ENCODE data around the gene EXOC8. TPM values are rescaled to one million over a fixed set of nuclear protein-coding genes. Genes with fewer than 3 reads are reported as not detected.

Gene EXOC8
- total RNA-seq, 1 donor from 2014 or later = 9.1 TPM

- no peaks in the 10 kb centered on the region for H3K4me1 Mint-ChIP-seq
- H3K27ac Mint-ChIP-seq (ENCODE audit: unreplicated experiment) = no peak overlapping the region
- no peaks in the 10 kb centered on the region for H3K36me3 Mint-ChIP-seq (ENCODE audit: low read depth)
- no peak for DNase-seq (ENCODE audit: low read depth, low spot score)
- no peaks in the 10 kb centered on the region for H3K27me3 Mint-ChIP-seq (ENCODE audit: low read depth)
- peaks cover 3% of the 10 kb centered on the region for H3K9me3 Mint-ChIP-seq
- no peak overlapping the region for H3K4me3 Mint-ChIP-seq
- no peak for TF ChIP-seq CTCF (conservative IDR thresholded peaks at IDR 0.05)
Measured at GRCh38 chr1:231301990-231302389, 35.7 kb downstream of the EXOC8 start.

- Mint-ChIP-seq H3K4me1 (no peaks in the 10 kb centered on the region), H3K9me3 (peaks cover 3% of the 10 kb centered on the region), H3K4me3 (no peak overlapping the region), H3K27ac (ENCODE audit: unreplicated experiment) (no peak overlapping the region), H3K36me3 (ENCODE audit: low read depth) (no peaks in the 10 kb centered on the region), H3K27me3 (ENCODE audit: low read depth) (no peaks in the 10 kb centered on the region)
- no peak for TF ChIP-seq CTCF (conservative IDR thresholded peaks at IDR 0.05)
- no peak for DNase-seq (ENCODE audit: low read depth, low spot score)
Measured at GRCh38 chr1:231295938-231296337, 41.7 kb downstream of the EXOC8 start.

- Mint-ChIP-seq H3K27ac (ENCODE audit: unreplicated experiment) (no peak overlapping the region), H3K4me3 (no peak overlapping the region), H3K36me3 (ENCODE audit: low read depth) (no peaks in the 10 kb centered on the region), H3K27me3 (ENCODE audit: low read depth) (no peaks in the 10 kb centered on the region), H3K9me3 (no peaks in the 10 kb centered on the region), H3K4me1 (no peaks in the 10 kb centered on the region)
- no peak for TF ChIP-seq CTCF (conservative IDR thresholded peaks at IDR 0.05)
- DNase-seq (ENCODE audit: low read depth, low spot score) = no peak
Measured at GRCh38 chr1:231286603-231287002, 51.0 kb downstream of the EXOC8 start.

- TF ChIP-seq CTCF (conservative IDR thresholded peaks at IDR 0.05) = no peak
- no peak overlapping the region for H3K27ac Mint-ChIP-seq (ENCODE audit: unreplicated experiment)
- no peaks in the 10 kb centered on the region for H3K36me3 Mint-ChIP-seq (ENCODE audit: low read depth)
- H3K4me3 Mint-ChIP-seq = no peak overlapping the region
- DNase-seq (ENCODE audit: low read depth, low spot score) = no peak
- H3K9me3 Mint-ChIP-seq = no peaks in the 10 kb centered on the region
- no peaks in the 10 kb centered on the region for H3K27me3 Mint-ChIP-seq (ENCODE audit: low read depth)
- H3K4me1 Mint-ChIP-seq = no peaks in the 10 kb centered on the region
Measured at GRCh38 chr1:231284441-231284840, 53.2 kb downstream of the EXOC8 start.

Other genes with a start within 250 kb of the EXOC8 start
- 1.6 and 1.9 TPM in 2 replicates for gene TRIM67, start 175.8 kb downstream of the EXOC8 start, total RNA-seq
- gene GNPAT, start 96.6 kb downstream of the EXOC8 start, total RNA-seq = 69.2 and 70.3 TPM in 2 replicates
- 16.0 and 17.2 TPM in 2 replicates for gene SPRTN, start 441 bp upstream of the EXOC8 start, total RNA-seq
- gene EGLN1, start 84.4 kb upstream of the EXOC8 start, total RNA-seq = 21.6 and 24.4 TPM in 2 replicates
- 39.2 and 41.1 TPM in 2 replicates for gene TSNAX, start 190.8 kb upstream of the EXOC8 start, total RNA-seq